ENCODE measurements around the gene XRCC3.
"Not testable (repeated sequence)": the region's sequence is repeated elsewhere in the genome, so short reads cannot be mapped to it uniquely, and the experiment has no call there.

Gene XRCC3

GRCh38 chr14:103657471-103657870 is 57.8 kb downstream of the XRCC3 start:
- DNase-seq = no peak

GRCh38 chr14:103656756-103657133 is 58.5 kb downstream of the XRCC3 start:
- DNase-seq = no peak

- no peak for DNase-seq
These were observed 59.1 kb downstream of the XRCC3 start for GRCh38 chr14:103656031-103656755.

- no peak for DNase-seq
These were observed 60.6 kb downstream of the XRCC3 start for GRCh38 chr14:103654619-103655018.

- no peak for DNase-seq
These were observed 61.4 kb downstream of the XRCC3 start for GRCh38 chr14:103653805-103654204.

GRCh38 chr14:103653336-103653735 is 61.9 kb downstream of the XRCC3 start:
- not testable (repeated sequence) for DNase-seq

- DNase-seq = no peak
These were observed 62.4 kb downstream of the XRCC3 start for GRCh38 chr14:103652806-103653205.

- DNase-seq = no peak
These were observed 63.7 kb downstream of the XRCC3 start for GRCh38 chr14:103651585-103651984.

- DNase-seq = no peak
These were observed 65.0 kb downstream of the XRCC3 start for GRCh38 chr14:103650213-103650612.

GRCh38 chr14:103649001-103649400 is 66.2 kb downstream of the XRCC3 start:
- DNase-seq = no peak

Measured in NCI-H1417 treated with DMSO at 0.1 percent for 48 hours (cell line).